Neural progenitor cell (in vitro differentiated cells): ENCODE results near the gene C8B. TPM values are rescaled to one million over a fixed set of nuclear protein-coding genes. Genes with fewer than 3 reads are reported as not detected.
A peak's percentile ranks its signal among the peaks of the same experiment; 100 is the strongest.

Experiments
- DNase-seq: peaks from one replicate; pipeline ENCODE4 v3.0.0-alpha.2; 2016; ENCODE audit warnings: low spot score
- H2AFZ ChIP-seq: fragments of 200-600 bp; sonication (generic); replicated peaks from 2 replicates; pipeline ENCODE4 v1.6.1; 2016; ENCODE audit warnings: antibody characterized with exemption
- H3F3A ChIP-seq: fragments of 200-600 bp; sonication (generic); 2 replicates; pipeline ENCODE4 v1.6.1; 2016; ENCODE audit warnings: antibody characterized with exemption, low read depth
- H3K27ac ChIP-seq: fragments of 200-600 bp; sonication (generic); 2 replicates; pipeline ENCODE4 v1.5.1; 2016; ENCODE audit warnings: mild to moderate bottlenecking
- H3K27me3 ChIP-seq: fragments of 200-600 bp; sonication (generic); 2 replicates; pipeline ENCODE4 v1.6.1; 2016; ENCODE audit warnings: mild to moderate bottlenecking, moderate library complexity
- H3K36me3 ChIP-seq: fragments of 200-600 bp; sonication (generic); 2 replicates; pipeline ENCODE4 v1.5.1; 2016
- H3K4me1 ChIP-seq: fragments of 200-600 bp; sonication (generic); 2 replicates; pipeline ENCODE4 v1.6.1; 2016; ENCODE audit warnings: mixed run types
- H3K4me2 ChIP-seq: fragments of 200-600 bp; sonication (generic); 2 replicates; pipeline ENCODE4 v1.6.1; 2016
- H3K4me3 ChIP-seq: fragments of 200-600 bp; sonication (generic); 2 replicates; pipeline ENCODE4 v1.5.1; 2016
- H3K79me2 ChIP-seq: fragments of 200-600 bp; sonication (generic); 2 replicates; pipeline ENCODE4 v1.6.1; 2016; ENCODE audit warnings: low read depth
- H3K9ac ChIP-seq: fragments of 200-600 bp; sonication (generic); 2 replicates; pipeline ENCODE4 v1.6.1; 2016
- H3K9me3 ChIP-seq: fragments of 200-600 bp; sonication (generic); 2 replicates; pipeline ENCODE4 v1.5.1; 2016; ENCODE audit warnings: low read depth
- H4K20me1 ChIP-seq: fragments of 200-600 bp; sonication (generic); 2 replicates; pipeline ENCODE4 v1.6.1; 2016; ENCODE audit warnings: low read depth
- H3K27ac Mint-ChIP-seq: 3 replicates; pipeline ENCODE4 v1.8.0; 2021; ENCODE audit warnings: mixed read lengths
- H3K27me3 Mint-ChIP-seq: 2 replicates; pipeline ENCODE4 v1.8.0; 2022; ENCODE audit warnings: low read depth, mild to moderate bottlenecking, inconsistent platforms, moderate library complexity, mixed read lengths; ENCODE audit not compliant: insufficient read depth
- H3K36me3 Mint-ChIP-seq: 3 replicates; pipeline ENCODE4 v1.8.0; 2021; ENCODE audit warnings: mixed read lengths
- H3K4me1 Mint-ChIP-seq: 3 replicates; pipeline ENCODE4 v1.8.0; 2021; ENCODE audit warnings: mixed read lengths
- H3K4me3 Mint-ChIP-seq: 3 replicates; pipeline ENCODE4 v1.8.0; 2021; ENCODE audit warnings: mild to moderate bottlenecking, moderate library complexity, mixed read lengths
- H3K9me3 Mint-ChIP-seq: 3 replicates; pipeline ENCODE4 v1.8.0; 2020; ENCODE audit warnings: mixed read lengths
- EZH2 ChIP-seq: fragments of 200-600 bp; sonication (generic); IDR thresholded peaks from 2 replicates; pipeline ENCODE4 v1.6.1; 2017; ENCODE audit warnings: antibody characterized with exemption, mild to moderate bottlenecking, moderate library complexity
- EZH2phosphoT487 ChIP-seq: fragments of 200-600 bp; sonication (generic); IDR thresholded peaks from 2 replicates; pipeline ENCODE4 v1.6.1; 2017; ENCODE audit warnings: antibody characterized with exemption
- total RNA-seq: library from RNA; depleted of rRNA; stranded (reverse); fragments of >200 nt; gene quantifications from 2 replicates; pipeline ENCODE4 v1.2.3, GENCODE V29; 2015; ENCODE audit warnings: low replicate concordance
- TF ChIP-seq, protein P1 (sequence below): fragments of 200-600 bp; sonication (generic); IDR thresholded peaks from 2 replicates; pipeline ENCODE4 v1.5.1; 2017; ENCODE audit warnings: antibody characterized with exemption, mild to moderate bottlenecking

C8B gene
- total RNA-seq, 1 donor from 2014 or later: not detected

DNA sequence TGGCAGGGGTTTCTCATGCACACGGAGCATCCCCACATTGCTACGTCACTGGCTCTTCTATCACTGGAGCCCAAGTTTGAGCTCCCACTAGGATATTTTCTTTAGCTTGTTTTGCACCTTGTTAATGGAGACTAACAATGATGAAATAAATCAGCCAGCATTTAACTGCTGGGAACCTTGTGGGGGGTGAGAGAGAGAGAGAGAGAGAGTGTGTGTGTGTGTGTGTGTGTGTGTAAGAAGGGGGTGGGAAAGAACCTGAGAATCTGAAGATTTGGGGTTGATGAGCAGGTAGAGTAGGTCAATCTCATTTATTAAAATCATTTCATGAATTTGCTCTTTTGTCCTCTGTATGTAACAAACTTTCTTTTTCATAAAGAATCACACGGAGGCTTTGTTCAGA, 624 bp downstream of the C8B start:
- Mint-ChIP-seq H3K4me3 (no peak overlapping the region), H3K27ac (no peak overlapping the region), H3K9me3 (no peaks in the 10 kb centered on the region), H3K27me3 (peaks cover 16% of the 10 kb centered on the region), H3K4me1 (peaks cover 7% of the 10 kb centered on the region), H3K36me3 (no peaks in the 10 kb centered on the region)
- no peak overlapping the region for H3K4me2 ChIP-seq
- H4K20me1 ChIP-seq: no peaks in the 10 kb centered on the region
- no peak overlapping the region for H3K4me3 ChIP-seq
- H3K9ac ChIP-seq: no peak overlapping the region
- no peaks in the 10 kb centered on the region for H3K79me2 ChIP-seq
- H3K27ac ChIP-seq: no peak overlapping the region
- H3K27me3 ChIP-seq: no peaks in the 10 kb centered on the region
- DNase-seq: no peak
- H3K36me3 ChIP-seq: no peaks in the 10 kb centered on the region
- H2AFZ ChIP-seq: no peak overlapping the region
- TF ChIP-seq EZH2 (no peak), EZH2phosphoT487 (no peak)
- TF ChIP-seq, protein P1, sequence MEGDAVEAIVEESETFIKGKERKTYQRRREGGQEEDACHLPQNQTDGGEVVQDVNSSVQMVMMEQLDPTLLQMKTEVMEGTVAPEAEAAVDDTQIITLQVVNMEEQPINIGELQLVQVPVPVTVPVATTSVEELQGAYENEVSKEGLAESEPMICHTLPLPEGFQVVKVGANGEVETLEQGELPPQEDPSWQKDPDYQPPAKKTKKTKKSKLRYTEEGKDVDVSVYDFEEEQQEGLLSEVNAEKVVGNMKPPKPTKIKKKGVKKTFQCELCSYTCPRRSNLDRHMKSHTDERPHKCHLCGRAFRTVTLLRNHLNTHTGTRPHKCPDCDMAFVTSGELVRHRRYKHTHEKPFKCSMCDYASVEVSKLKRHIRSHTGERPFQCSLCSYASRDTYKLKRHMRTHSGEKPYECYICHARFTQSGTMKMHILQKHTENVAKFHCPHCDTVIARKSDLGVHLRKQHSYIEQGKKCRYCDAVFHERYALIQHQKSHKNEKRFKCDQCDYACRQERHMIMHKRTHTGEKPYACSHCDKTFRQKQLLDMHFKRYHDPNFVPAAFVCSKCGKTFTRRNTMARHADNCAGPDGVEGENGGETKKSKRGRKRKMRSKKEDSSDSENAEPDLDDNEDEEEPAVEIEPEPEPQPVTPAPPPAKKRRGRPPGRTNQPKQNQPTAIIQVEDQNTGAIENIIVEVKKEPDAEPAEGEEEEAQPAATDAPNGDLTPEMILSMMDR: no peak
- peaks cover 1% of the 10 kb centered on the region for H3K4me1 ChIP-seq
- H3F3A ChIP-seq: no peaks in the 10 kb centered on the region
- no peaks in the 10 kb centered on the region for H3K9me3 ChIP-seq

DNA sequence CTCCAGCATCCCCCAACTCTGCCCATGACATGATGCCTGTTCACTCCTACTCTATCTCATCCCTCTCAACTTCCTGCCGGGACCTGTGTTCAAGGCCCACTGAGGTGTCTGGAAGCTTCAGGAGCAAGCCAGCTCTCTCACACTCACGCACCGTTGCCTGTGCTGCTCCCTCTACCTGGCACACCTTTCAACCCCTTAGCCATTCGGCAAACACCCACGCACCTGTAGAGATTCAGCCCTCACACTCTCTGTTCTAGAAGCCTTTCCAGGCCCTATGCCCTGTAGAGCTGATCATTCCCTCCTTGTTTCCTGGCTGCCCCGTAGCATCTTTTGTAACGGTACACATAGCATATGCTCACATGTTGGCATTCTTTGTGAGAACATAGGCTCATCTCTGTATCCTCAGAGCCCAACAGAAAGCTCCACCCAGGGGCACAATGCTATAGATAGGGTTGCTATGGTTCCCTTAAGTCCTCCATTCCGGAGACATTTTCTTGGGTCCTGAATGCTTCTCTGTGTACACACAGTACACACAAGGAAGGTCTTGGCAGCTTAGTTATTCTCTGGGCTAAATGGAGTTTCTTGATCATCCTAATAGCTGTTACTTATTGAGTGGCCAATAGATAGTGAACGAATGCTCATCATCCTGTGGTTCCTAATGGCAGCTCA, 1.3 kb downstream of the C8B start:
- no peaks in the 10 kb centered on the region for H3K9me3 Mint-ChIP-seq
- no peak overlapping the region for H3K4me3 Mint-ChIP-seq
- H3K79me2 ChIP-seq: no peaks in the 10 kb centered on the region
- H3K27me3 Mint-ChIP-seq: peaks cover 16% of the 10 kb centered on the region
- no peak overlapping the region for H3K9ac ChIP-seq
- no peak for TF ChIP-seq EZH2
- no peak for TF ChIP-seq EZH2phosphoT487
- TF ChIP-seq, protein P1: no peak
- H3K4me2 ChIP-seq: no peak overlapping the region
- no peak overlapping the region for H2AFZ ChIP-seq
- peak overlapping the region; percentile 15 for H3K27ac Mint-ChIP-seq
- no peaks in the 10 kb centered on the region for H3K36me3 ChIP-seq
- no peaks in the 10 kb centered on the region for H4K20me1 ChIP-seq
- H3K4me1 Mint-ChIP-seq: peaks cover 7% of the 10 kb centered on the region
- H3K27me3 ChIP-seq: peaks cover 6% of the 10 kb centered on the region
- H3K4me1 ChIP-seq: no peaks in the 10 kb centered on the region
- DNase-seq: peak; percentile 11
- H3K4me3 ChIP-seq: no peak overlapping the region
- no peaks in the 10 kb centered on the region for H3K36me3 Mint-ChIP-seq
- H3K27ac ChIP-seq: no peak overlapping the region
- H3K9me3 ChIP-seq: no peaks in the 10 kb centered on the region
- no peaks in the 10 kb centered on the region for H3F3A ChIP-seq

DNA sequence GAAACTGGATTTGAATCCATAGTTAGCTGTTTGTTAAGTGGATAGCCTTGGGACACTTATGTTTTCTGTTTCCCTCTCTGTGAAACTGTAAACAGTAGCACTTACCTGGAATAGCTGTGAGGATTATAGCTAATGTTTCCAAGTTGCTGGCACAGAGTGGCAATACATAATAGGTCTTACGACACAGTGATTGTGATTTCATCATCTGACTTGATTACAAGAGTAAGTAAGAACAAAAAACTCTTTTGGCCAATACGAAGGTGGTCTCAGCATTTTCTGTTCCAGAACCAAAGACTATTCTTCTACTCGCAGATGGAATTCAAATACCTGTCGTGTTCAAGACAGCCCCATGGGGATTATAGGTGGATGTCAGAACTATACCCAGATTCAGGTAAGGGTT, 2.1 kb downstream of the C8B start:
- no peak overlapping the region for H2AFZ ChIP-seq
- no peaks in the 10 kb centered on the region for H3K36me3 Mint-ChIP-seq

More for the DNA sequence above, 2.1 kb downstream of the C8B start:
- no peak for DNase-seq
- Histone ChIP-seq H3K9me3 (no peaks in the 10 kb centered on the region), H3K79me2 (no peaks in the 10 kb centered on the region), H3K9ac (no peak overlapping the region), H3K4me3 (no peak overlapping the region), H3K27me3 (peaks cover 11% of the 10 kb centered on the region), H3F3A (peaks cover 4% of the 10 kb centered on the region), H3K4me2 (no peak overlapping the region), H3K27ac (no peak overlapping the region), H3K36me3 (no peaks in the 10 kb centered on the region), H4K20me1 (no peaks in the 10 kb centered on the region), H3K4me1 (peaks cover 5% of the 10 kb centered on the region)
- peaks cover 16% of the 10 kb centered on the region for H3K27me3 Mint-ChIP-seq
- peaks cover 7% of the 10 kb centered on the region for H3K4me1 Mint-ChIP-seq
- no peak for TF ChIP-seq EZH2phosphoT487
- TF ChIP-seq, protein P1: no peak
- TF ChIP-seq EZH2: no peak
- H3K9me3 Mint-ChIP-seq: no peaks in the 10 kb centered on the region
- H3K27ac Mint-ChIP-seq: no peak overlapping the region
- H3K4me3 Mint-ChIP-seq: no peak overlapping the region
